H9 (cell line): ENCODE results near the gene NUMA1. TPM values are rescaled to one million over a fixed set of nuclear protein-coding genes. Genes with fewer than 3 reads are reported as not detected.
A peak's percentile ranks its signal among the peaks of the same experiment; 100 is the strongest.

ENCODE experiments used
- DNase-seq: peaks from one replicate; pipeline ENCODE4 v3.0.0-alpha.2; 2017
- H2AFZ ChIP-seq: one replicate; pipeline ENCODE4 v1.6.1; 2013; ENCODE audit warnings: mild to moderate bottlenecking, low read length, control low read depth, moderate library complexity
- H2AK5ac ChIP-seq: 2 replicates; pipeline ENCODE4 v1.6.1; 2013; ENCODE audit warnings: low read length, control low read depth, mixed read lengths; ENCODE audit not compliant: insufficient read length
- H2BK120ac ChIP-seq: one replicate; pipeline ENCODE4 v1.6.1; 2013; ENCODE audit warnings: low read depth, mild to moderate bottlenecking, low read length, control low read depth, inconsistent platforms; ENCODE audit not compliant: poor library complexity, severe bottlenecking
- H2BK12ac ChIP-seq: 2 replicates; pipeline ENCODE4 v1.6.1; 2013; ENCODE audit warnings: low read length, control low read depth, mixed read lengths, low read depth; ENCODE audit not compliant: insufficient read length
- H2BK15ac ChIP-seq: 2 replicates; pipeline ENCODE4 v1.6.1; 2013; ENCODE audit warnings: low read depth, low read length, control low read depth
- H2BK20ac ChIP-seq: one replicate; pipeline ENCODE4 v1.6.1; 2013; ENCODE audit warnings: low read depth, mild to moderate bottlenecking, low read length, control low read depth, inconsistent platforms; ENCODE audit not compliant: poor library complexity, severe bottlenecking
- H2BK5ac ChIP-seq: 2 replicates; pipeline ENCODE4 v1.6.1; 2013; ENCODE audit warnings: low read length, control low read depth, mixed read lengths; ENCODE audit not compliant: insufficient read length
- H3K14ac ChIP-seq: 2 replicates; pipeline ENCODE4 v1.6.1; 2013; ENCODE audit warnings: low read length, control low read depth; ENCODE audit not compliant: insufficient read depth
- H3K18ac ChIP-seq: 2 replicates; pipeline ENCODE4 v1.6.1; 2013; ENCODE audit warnings: low read depth, mild to moderate bottlenecking, mixed read lengths, low read length, control low read depth; ENCODE audit not compliant: insufficient read length
- H3K23ac ChIP-seq: 2 replicates; pipeline ENCODE4 v1.6.1; 2013; ENCODE audit warnings: low read length, control low read depth, mixed read lengths, low read depth; ENCODE audit not compliant: insufficient read length
- H3K23me2 ChIP-seq: 2 replicates; pipeline ENCODE4 v1.6.1; 2013; ENCODE audit warnings: low read depth, mild to moderate bottlenecking, mixed read lengths, low read length, control low read depth; ENCODE audit not compliant: insufficient read length, poor library complexity, severe bottlenecking
- H3K27ac ChIP-seq: 2 replicates; pipeline ENCODE4 v1.5.1; 2013; ENCODE audit warnings: low read length, control low read depth, mixed read lengths, low read depth; ENCODE audit not compliant: insufficient read length
- H3K27me3 ChIP-seq: 2 replicates; pipeline ENCODE4 v1.6.1; 2013; ENCODE audit warnings: low read length, control low read depth, inconsistent platforms; ENCODE audit not compliant: insufficient read depth
- H3K4ac ChIP-seq: 2 replicates; pipeline ENCODE4 v1.6.1; 2013; ENCODE audit warnings: low read depth, mild to moderate bottlenecking, control low read depth, inconsistent platforms, low read length, moderate library complexity
- H3K4me1 ChIP-seq: 2 replicates; pipeline ENCODE4 v1.6.1; 2013; ENCODE audit warnings: low read length, control low read depth, inconsistent platforms; ENCODE audit not compliant: insufficient read depth
- H3K4me2 ChIP-seq: 2 replicates; pipeline ENCODE4 v1.6.1; 2013; ENCODE audit warnings: low read length, control low read depth, mixed read lengths; ENCODE audit not compliant: insufficient read length, insufficient read depth
- H3K56ac ChIP-seq: 2 replicates; pipeline ENCODE4 v1.6.1; 2013; ENCODE audit warnings: low read depth, mild to moderate bottlenecking, mixed read lengths, low read length, control low read depth; ENCODE audit not compliant: insufficient read length
- H3K79me1 ChIP-seq: 2 replicates; pipeline ENCODE4 v1.6.1; 2013; ENCODE audit warnings: low read depth, mild to moderate bottlenecking, moderate library complexity, low read length, control low read depth, inconsistent platforms; ENCODE audit not compliant: insufficient read depth, poor library complexity, severe bottlenecking
- H3K79me2 ChIP-seq: 2 replicates; pipeline ENCODE4 v1.6.1; 2013; ENCODE audit warnings: low read length, control low read depth, inconsistent platforms; ENCODE audit not compliant: insufficient read depth
- H3K9ac ChIP-seq: 2 replicates; pipeline ENCODE4 v1.6.1; 2013; ENCODE audit warnings: low read length, control low read depth, mixed read lengths; ENCODE audit not compliant: insufficient read length; ENCODE audit errors: extremely low read depth
- H3K9me3 ChIP-seq: one replicate; pipeline ENCODE4 v1.6.1; 2013; ENCODE audit warnings: low read depth, low read length, inconsistent platforms; ENCODE audit not compliant: control insufficient read depth
- H3T11ph ChIP-seq: one replicate; pipeline ENCODE4 v1.6.1; 2013; ENCODE audit warnings: mild to moderate bottlenecking, low read length, control low read depth, inconsistent platforms
- H4K20me1 ChIP-seq: one replicate; pipeline ENCODE4 v1.6.1; 2013; ENCODE audit not compliant: control insufficient read depth, insufficient read length, insufficient read depth
- H4K5ac ChIP-seq: 2 replicates; pipeline ENCODE4 v1.6.1; 2013; ENCODE audit warnings: low read depth, mild to moderate bottlenecking, mixed read lengths, low read length, control low read depth; ENCODE audit not compliant: insufficient read length
- H4K8ac ChIP-seq: replicated peaks from 2 replicates; pipeline ENCODE4 v1.6.1; 2013; ENCODE audit warnings: low read length, control low read depth, mixed read lengths, low read depth; ENCODE audit not compliant: insufficient read length
- H4K91ac ChIP-seq: 2 replicates; pipeline ENCODE4 v1.6.1; 2013; ENCODE audit warnings: low read depth, mild to moderate bottlenecking, moderate library complexity, mixed read lengths, low read length, control low read depth; ENCODE audit not compliant: insufficient read length
- H3K27ac Mint-ChIP-seq, 3 experiments: 2 replicates in 2 of 3; 3 replicates in 1 of 3; pipeline ENCODE4 v1.8.0; 2020 to 2021; ENCODE audit warnings: mixed read lengths in 3 of 3, mild to moderate bottlenecking in 1 of 3, moderate library complexity in 1 of 3
- H3K27me3 Mint-ChIP-seq: 2 replicates; pipeline ENCODE4 v1.8.0; 2021; ENCODE audit warnings: low read depth, mild to moderate bottlenecking, moderate library complexity, mixed read lengths
- H3K36me3 Mint-ChIP-seq, 3 experiments: 2 replicates in 2 of 3; 3 replicates in 1 of 3; pipeline ENCODE4 v1.8.0; 2020 to 2021; ENCODE audit warnings: low read depth in 3 of 3, mixed read lengths in 3 of 3; ENCODE audit not compliant: insufficient read depth in 1 of 3
- H3K4me1 Mint-ChIP-seq, 2 experiments: 2 replicates each; pipeline ENCODE4 v1.8.0; 2020; ENCODE audit warnings: mixed read lengths in 2 of 2
- H3K4me3 Mint-ChIP-seq, 2 experiments: 2 replicates in 1 of 2; 3 replicates in 1 of 2; pipeline ENCODE4 v1.8.0; 2020 to 2021; ENCODE audit warnings: mild to moderate bottlenecking in 2 of 2, mixed read lengths in 2 of 2, moderate library complexity in 1 of 2
- H3K9me3 Mint-ChIP-seq, 2 experiments: 2 replicates in 1 of 2; 3 replicates in 1 of 2; pipeline ENCODE4 v1.8.0; 2020; ENCODE audit warnings: mild to moderate bottlenecking in 2 of 2, mixed read lengths in 2 of 2, moderate library complexity in 1 of 2
- WGBS: extraction: QIAGEN DNeasy Blood & Tissue Kit; methylation state at CpG from one replicate; pipeline ENCODE4 v1.1.7; 2013; ENCODE audit warnings: missing lambda C conversion rate, low lambda C conversion rate, mixed read lengths; ENCODE audit not compliant: insufficient read length; ENCODE audit errors: extremely low coverage; 5-methylcytosine and 5-hydroxymethylcytosine counted together
- total RNA-seq: library from RNA; stranded (reverse); gene quantifications from 2 replicates; pipeline ENCODE4 v1.2.1, GENCODE V29; 2021
- TF ChIP-seq, protein P1 (sequence below): fragments of 200-600 bp; sonication (generic); conservative IDR thresholded peaks from 3 replicates; pipeline ENCODE4 v1.8.0; 2021; ENCODE audit warnings: antibody characterized with exemption, mild to moderate bottlenecking

The NUMA1 gene
- total RNA-seq, 1 experiment from 2014 or later: 136 TPM

GRCh38 chr11:72085621-72086351, 5.4 kb upstream of the NUMA1 start:
- Histone ChIP-seq H2BK12ac (no peak overlapping the region), H3K18ac (no peak overlapping the region), H3K9ac (no peak overlapping the region), H3K14ac (no peak overlapping the region), H3K4me2 (no peak overlapping the region), H2BK5ac (no peak overlapping the region), H4K91ac (no peak overlapping the region), H2BK120ac (no peak overlapping the region), H3K79me1 (no peaks in the 10 kb centered on the region), H3K4me1 (no peaks in the 10 kb centered on the region), H4K20me1 (no peaks in the 10 kb centered on the region), H4K5ac (no peak overlapping the region), H2BK15ac (no peak overlapping the region), H3K4ac (no peak overlapping the region), H3K27me3 (no peaks in the 10 kb centered on the region), H2AFZ (no peak overlapping the region), H3T11ph (no peak overlapping the region), H4K8ac (no peak overlapping the region), H3K23me2 (no peaks in the 10 kb centered on the region), H2AK5ac (no peak overlapping the region), H3K27ac (no peak overlapping the region), H3K56ac (no peak overlapping the region), H3K23ac (no peak overlapping the region), H2BK20ac (no peak overlapping the region), H3K79me2 (no peaks in the 10 kb centered on the region), H3K9me3 (no peaks in the 10 kb centered on the region)
- H3K4me1 Mint-ChIP-seq: peaks cover 11 to 13% of the 10 kb centered on the region in 2 experiments
- WGBS: no CpG with 5 or more reads among the region's 3 CpGs
- peaks cover 0 to 6% (median 4%) of the 10 kb centered on the region in 3 experiments; a peak in 3 of 7 replicates for H3K36me3 Mint-ChIP-seq
- no peaks in the 10 kb centered on the region for H3K27me3 Mint-ChIP-seq
- H3K27ac Mint-ChIP-seq: peak overlapping the region in 2 of 3 experiments; percentile 12 to 32; a peak in 1 of 7 replicates
- H3K9me3 Mint-ChIP-seq: no peaks in the 10 kb centered on the region
- no peak overlapping the region for H3K4me3 Mint-ChIP-seq
- DNase-seq: no peak
- TF ChIP-seq, protein P1, sequence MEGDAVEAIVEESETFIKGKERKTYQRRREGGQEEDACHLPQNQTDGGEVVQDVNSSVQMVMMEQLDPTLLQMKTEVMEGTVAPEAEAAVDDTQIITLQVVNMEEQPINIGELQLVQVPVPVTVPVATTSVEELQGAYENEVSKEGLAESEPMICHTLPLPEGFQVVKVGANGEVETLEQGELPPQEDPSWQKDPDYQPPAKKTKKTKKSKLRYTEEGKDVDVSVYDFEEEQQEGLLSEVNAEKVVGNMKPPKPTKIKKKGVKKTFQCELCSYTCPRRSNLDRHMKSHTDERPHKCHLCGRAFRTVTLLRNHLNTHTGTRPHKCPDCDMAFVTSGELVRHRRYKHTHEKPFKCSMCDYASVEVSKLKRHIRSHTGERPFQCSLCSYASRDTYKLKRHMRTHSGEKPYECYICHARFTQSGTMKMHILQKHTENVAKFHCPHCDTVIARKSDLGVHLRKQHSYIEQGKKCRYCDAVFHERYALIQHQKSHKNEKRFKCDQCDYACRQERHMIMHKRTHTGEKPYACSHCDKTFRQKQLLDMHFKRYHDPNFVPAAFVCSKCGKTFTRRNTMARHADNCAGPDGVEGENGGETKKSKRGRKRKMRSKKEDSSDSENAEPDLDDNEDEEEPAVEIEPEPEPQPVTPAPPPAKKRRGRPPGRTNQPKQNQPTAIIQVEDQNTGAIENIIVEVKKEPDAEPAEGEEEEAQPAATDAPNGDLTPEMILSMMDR: no peak
